ENCODE data around the gene DEFB118.
"Not testable (repeated sequence)": the region's sequence is repeated elsewhere in the genome, so short reads cannot be mapped to it uniquely, and the experiment has no call there.

Gene DEFB118

GRCh38 chr20:31368301-31368700 lies at the start of gene DEFB118:
Gene DEFB118 (plus strand): TSS chr20:31368601. CDS start chr20:31368651, 50 bp downstream.
- no peak for FAIRE-seq

GRCh38 chr20:31322504-31322903 lies 45.9 kb upstream of the DEFB118 start:
- DNase-seq (ENCODE audit: insufficient read length, low spot score) (no peak), FAIRE-seq (no peak)

More at GRCh38 chr20:31368301-31368700, at the start of gene DEFB118:
- no peak for DNase-seq (ENCODE audit: insufficient read length, low spot score)

GRCh38 chr20:31330893-31331292 lies 37.5 kb upstream of the DEFB118 start:
- FAIRE-seq = no peak
- DNase-seq (ENCODE audit: insufficient read length, low spot score) = no peak

GRCh38 chr20:31341470-31341869 lies 26.9 kb upstream of the DEFB118 start:
- FAIRE-seq (no peak), DNase-seq (ENCODE audit: insufficient read length, low spot score) (no peak)

- DNase-seq (ENCODE audit: insufficient read length, low spot score) (no peak), FAIRE-seq (no peak)
Measured at GRCh38 chr20:31355981-31356380, 12.4 kb upstream of the DEFB118 start.

GRCh38 chr20:31363295-31363694 lies 5.1 kb upstream of the DEFB118 start:
- FAIRE-seq (no peak), DNase-seq (ENCODE audit: insufficient read length, low spot score) (no peak)

- DNase-seq (ENCODE audit: insufficient read length, low spot score); FAIRE-seq: not testable (repeated sequence)
Measured at GRCh38 chr20:31364272-31364671, 4.1 kb upstream of the DEFB118 start.

GRCh38 chr20:31374346-31374745 lies 5.9 kb downstream of the DEFB118 start:
- FAIRE-seq (no peak), DNase-seq (ENCODE audit: insufficient read length, low spot score) (no peak)

GRCh38 chr20:31390490-31390889 lies 22.1 kb downstream of the DEFB118 start, which contains the start of gene DEFB119:
Gene DEFB119 (minus strand): TSS chr20:31390590. CDS start chr20:31390483, 107 bp downstream.
- FAIRE-seq (no peak), DNase-seq (ENCODE audit: insufficient read length, low spot score) (no peak)

- no peak for DNase-seq (ENCODE audit: insufficient read length, low spot score)
- FAIRE-seq = no peak
Measured at GRCh38 chr20:31392836-31393235, 24.4 kb downstream of the DEFB118 start.

GRCh38 chr20:31394900-31395299 lies 26.5 kb downstream of the DEFB118 start:
- FAIRE-seq (no peak), DNase-seq (ENCODE audit: insufficient read length, low spot score) (no peak)

- no peak for FAIRE-seq
- DNase-seq (ENCODE audit: insufficient read length, low spot score) = no peak
Measured at GRCh38 chr20:31403886-31404285, 35.5 kb downstream of the DEFB118 start.

- FAIRE-seq = no peak
- no peak for DNase-seq (ENCODE audit: insufficient read length, low spot score)
Measured at GRCh38 chr20:31406115-31406514, 37.7 kb downstream of the DEFB118 start, which contains the start of gene DEFB121. Gene DEFB121 (minus strand): TSS chr20:31406215. CDS start chr20:31406152, 63 bp downstream.

- DNase-seq (ENCODE audit: insufficient read length, low spot score) (no peak), FAIRE-seq (no peak)
Measured at GRCh38 chr20:31410011-31410410, 41.6 kb downstream of the DEFB118 start.

GRCh38 chr20:31414381-31414780 lies 46.0 kb downstream of the DEFB118 start:
- no peak for DNase-seq (ENCODE audit: insufficient read length, low spot score)

GRCh38 chr20:31415653-31416052 lies 47.3 kb downstream of the DEFB118 start:
- FAIRE-seq (no peak), DNase-seq (ENCODE audit: insufficient read length, low spot score) (no peak)

More at GRCh38 chr20:31414381-31414780, 46.0 kb downstream of the DEFB118 start:
- FAIRE-seq = no peak

- FAIRE-seq (no peak), DNase-seq (ENCODE audit: insufficient read length, low spot score) (no peak)
Measured at GRCh38 chr20:31418307-31418706, 49.9 kb downstream of the DEFB118 start.

Data from GM19239 (cell line).